M059J (cell line): ENCODE data around the gene NPHP4. TPM values are rescaled to one million over a fixed set of nuclear protein-coding genes. Genes with fewer than 3 reads are reported as not detected.

Experiments used
- DNase-seq: peaks from one replicate; pipeline ENCODE4 v3.0.0-alpha.2; 2012; ENCODE audit warnings: low read depth
- total RNA-seq: library from RNA; depleted of rRNA; stranded (reverse); fragments of >200 nt; shearing (Covaris generic); gene quantifications from 2 replicates; pipeline ENCODE4 v1.2.3, GENCODE V29; 2014

NPHP4 gene
- total RNA-seq, 1 experiment from 2014 or later = 7.8 TPM

DNA sequence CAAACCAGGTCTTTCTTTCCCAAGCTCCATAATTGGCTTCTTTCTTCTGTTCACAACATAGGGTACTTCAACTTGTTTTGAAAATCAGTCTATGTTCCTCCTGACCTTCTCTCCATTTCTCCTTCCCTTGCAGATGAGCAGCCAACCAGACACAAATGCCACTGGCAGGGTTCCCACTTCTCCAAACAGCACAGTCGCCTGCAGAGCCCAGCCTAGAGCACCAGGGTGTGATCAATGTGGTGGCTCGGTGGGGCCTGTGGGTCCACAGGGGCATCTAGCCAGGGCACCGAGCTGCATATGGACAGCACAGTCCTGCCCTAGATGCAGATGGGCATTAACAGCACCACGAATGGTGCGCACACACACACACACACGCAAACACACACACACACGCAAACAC lies 112.8 kb downstream of the NPHP4 start:
- DNase-seq = no peak

DNA sequence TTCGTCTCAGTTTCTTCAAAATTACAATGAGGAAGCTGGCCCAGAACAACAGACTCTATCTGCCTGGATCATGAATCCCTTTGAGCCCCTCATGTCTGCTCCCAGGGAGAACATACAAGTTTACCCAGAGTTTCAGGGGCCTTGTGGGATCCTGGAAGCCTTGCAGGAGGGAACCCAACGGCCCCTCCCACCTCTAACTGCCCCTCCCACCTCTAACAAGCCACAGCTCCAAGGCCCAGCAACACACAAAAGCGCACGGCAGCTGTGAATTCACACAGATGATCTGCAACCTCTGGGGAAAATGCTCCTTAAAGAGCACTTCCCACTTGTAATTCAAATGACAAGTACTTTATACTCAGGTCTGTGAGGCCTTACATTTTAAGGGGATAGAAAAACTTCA lies 113.3 kb downstream of the NPHP4 start:
- no peak for DNase-seq

DNA sequence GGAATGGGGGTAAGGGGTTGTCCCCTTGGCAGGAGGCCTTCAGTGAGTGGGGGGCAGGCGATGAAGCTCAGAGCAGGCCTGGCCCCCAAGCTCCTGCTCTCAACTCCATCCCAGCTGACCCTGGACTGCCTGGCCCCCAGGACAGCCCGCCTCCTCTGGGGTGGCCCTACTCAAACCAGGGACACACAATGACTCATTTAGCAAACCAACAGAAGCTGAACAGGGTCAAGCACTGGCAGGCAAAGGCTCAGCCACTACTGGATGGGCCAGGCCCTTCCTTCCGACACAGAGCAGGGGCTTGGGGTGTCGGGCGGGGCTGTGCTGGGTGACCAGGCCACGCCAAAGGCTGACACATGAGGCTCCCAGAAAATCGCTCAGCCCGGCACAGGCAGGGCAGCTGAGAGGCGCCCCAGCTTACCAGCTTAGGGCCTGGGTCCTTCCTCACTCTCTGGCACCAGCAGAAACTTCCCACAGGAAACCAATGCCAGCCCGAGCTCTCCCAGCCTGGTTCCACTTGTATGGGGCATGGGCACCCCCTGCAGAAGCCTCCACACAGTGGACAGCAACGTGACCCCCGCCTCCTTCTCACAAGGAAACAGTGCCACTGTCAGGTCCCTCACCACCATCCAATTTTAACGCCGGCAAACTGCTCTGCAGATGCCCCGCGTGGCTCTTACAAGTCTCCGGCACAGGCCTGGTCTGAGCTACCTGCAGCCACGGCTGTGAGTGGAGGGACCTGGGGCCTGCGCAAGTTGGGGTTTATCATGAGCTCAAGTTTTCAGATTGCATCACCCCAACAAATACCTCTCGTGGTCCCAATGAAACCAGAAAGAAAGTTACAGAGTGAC lies 114.3 kb downstream of the NPHP4 start:
- DNase-seq = no peak

DNA sequence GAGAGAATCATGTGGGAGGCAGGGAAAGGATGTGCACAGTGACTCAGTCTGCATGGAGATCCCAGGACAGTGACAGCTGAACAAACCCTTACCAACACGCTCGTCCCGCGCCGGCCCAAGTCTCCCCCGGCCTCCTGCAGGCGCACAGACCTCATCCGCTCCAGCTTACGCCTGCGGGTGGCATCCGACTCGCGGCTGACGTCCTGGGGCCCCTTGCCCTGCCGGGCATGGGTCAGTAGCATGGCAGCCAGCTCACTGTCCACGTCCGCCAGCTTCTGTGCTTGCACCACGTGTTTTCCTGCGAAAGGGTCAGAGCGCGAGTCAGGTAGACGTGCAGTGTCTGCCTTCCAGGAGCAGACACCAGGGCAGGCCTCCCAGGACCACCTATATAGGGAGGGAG lies 115.2 kb downstream of the NPHP4 start:
- DNase-seq = no peak

DNA sequence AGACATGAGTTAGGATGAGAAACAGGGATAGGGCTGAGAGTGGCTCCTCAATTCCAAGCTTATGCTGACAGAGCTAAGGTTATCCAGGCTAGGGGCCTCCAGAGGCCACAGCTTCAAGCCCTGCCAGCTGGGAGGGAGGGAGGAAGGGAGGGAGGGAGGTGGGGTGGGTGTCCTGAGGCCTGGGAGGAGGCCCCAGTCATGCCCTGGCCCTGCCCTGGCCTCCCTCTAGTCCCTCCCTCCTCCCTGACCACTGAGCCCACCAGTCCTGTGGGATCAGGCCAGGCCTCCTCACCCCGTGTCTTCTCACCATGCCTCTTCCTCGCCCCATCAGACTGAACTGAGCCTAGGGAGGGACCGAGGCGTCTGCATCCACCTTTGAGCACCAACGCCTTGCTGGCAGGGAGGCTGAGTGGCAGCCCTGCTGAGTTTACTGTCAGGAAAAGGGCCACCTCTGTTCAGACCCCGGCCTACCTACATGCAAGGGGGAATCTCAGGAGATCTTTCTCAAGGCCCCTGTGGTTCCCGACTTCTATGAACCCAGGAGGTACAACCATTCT lies 116.1 kb downstream of the NPHP4 start:
- no peak for DNase-seq

DNA sequence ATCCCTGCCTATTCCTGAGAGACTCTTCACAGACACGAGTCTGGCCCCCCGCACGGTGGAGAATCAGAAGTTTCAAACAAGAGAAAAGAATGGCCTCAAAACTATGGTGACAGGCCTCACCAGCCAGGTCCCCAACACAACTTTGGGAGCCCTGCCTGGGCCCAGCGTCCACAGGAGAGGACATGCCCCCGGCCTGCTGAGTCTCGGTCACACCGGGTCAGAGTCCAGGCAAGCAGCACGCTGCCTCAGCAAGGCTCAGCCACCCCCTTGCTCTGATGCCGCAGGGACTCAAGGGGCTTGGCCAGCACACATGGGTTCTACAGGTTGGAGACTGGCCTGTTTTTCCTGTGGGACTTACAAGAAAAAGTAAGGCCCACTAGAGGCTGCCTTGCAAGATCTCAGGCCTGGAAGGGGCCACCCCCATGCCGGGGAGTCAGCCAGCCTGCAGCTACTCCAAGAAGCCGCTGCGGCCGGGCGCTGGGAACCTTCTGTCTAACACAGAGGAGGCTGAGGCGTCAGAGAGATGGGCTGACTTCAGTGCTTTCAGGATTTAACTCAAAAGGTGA lies 116.8 kb downstream of the NPHP4 start:
- no peak for DNase-seq

DNA sequence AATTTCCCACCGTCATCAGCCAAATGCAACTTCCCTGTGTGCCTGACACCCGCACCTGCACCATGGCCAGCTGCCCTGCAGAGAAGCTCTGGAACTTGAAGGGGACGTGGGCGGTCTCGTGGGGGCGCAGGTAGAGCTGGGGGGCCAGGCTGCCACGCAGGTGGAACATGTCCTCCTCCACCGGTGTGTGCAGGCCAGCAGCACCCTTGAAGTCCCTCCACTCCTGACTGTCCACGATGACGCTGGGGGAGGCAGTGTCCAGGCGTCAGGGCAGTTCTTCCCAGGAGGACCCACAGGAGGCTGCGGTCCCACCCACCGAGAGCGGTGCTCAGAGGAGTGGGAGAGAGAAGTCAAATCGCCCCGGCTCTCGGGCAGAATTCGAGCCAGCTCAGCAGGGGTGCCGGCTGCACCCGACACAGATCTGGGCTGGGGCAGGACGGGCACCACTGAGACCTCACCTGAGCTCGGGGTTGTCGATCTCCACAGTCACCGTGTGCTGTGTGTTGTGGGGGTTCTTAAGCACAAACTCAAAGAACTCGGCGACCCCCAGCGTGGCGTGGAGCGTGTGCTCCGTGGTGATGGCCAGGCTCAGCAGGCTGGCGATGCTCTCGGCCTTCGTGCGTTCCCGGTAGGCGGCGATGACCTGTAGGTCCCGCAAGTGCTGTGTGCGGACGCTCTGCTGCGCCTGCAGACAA lies 117.7 kb downstream of the NPHP4 start:
- DNase-seq = no peak

DNA sequence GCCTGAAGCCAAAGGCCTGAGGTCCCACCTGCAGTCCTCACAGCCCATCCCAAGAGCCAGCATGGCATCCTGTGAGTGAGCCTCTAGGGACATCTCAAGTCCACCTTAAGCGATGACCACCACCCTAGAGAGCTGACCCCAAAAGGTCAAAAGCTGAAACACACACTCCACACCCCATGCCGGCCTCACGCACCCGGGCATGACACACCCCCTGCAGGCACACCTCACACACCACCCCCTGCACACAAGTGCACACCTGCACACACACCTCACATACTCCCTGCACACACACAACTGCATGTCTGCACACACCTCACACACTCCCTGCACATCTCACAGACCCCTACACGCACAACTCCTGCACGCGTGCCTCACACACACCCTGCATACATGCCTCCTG lies 118.7 kb downstream of the NPHP4 start:
- DNase-seq = no peak

DNA sequence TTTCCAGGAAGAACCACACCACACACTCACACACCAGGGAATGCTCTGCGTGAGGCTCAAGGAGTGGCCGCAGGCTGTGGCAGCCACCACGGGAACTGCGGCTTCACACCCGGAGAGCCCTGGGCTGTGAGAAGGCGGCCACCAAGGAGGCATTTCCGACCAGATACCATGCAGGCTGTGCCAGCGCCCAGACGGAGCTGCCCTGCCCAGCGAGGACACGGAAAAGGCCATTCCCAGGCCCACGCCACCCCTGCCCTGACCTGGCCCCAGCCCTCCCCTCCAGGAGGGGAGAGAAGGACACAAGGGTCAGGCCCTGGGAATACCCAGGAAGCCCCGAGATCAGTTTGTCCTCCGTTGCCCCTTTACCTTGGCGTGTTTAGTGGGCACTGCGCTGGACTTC lies 119.3 kb downstream of the NPHP4 start:
- no peak for DNase-seq

DNA sequence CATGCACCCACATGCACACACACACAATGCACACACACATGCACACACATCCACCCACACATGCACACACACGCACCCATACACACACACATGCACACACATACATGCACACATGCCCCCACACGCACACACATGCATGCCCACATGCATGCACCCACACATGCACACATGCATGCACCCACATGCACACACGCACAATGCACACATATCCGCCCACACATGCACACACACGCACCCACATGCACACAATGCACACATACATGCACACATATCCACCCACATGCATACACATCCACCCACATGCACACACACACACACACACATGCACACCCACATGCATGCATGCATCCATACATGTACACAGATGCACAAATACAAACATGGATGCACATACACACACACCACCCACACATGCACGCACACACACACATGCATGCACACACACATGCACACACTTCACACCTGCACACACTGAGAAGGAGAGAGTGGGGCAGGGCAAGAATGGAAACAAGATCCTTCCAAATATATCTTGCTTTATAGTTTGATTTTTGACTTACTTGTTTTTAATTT lies 123.2 kb downstream of the NPHP4 start:
- DNase-seq = no peak

DNA sequence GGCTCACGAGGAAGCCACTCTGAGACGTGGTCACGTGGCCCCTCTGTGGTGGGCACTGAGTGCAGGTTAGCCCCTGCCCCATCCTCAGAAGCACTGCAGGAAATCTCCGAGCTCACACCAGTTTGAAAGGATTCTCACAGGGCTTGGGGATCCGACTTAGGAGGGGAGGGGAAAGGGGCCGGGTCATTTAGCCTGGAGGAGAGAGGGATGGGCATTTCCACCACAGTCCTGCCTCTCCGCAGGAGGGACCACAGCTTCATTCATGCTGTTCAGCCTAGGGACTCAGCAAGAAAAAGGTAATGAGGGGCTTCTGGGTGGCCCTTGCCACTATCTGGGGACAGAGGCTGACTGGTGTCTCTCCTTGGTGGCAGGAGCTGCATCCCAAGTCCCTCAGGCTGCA lies 126.5 kb downstream of the NPHP4 start:
- DNase-seq = no peak

DNA sequence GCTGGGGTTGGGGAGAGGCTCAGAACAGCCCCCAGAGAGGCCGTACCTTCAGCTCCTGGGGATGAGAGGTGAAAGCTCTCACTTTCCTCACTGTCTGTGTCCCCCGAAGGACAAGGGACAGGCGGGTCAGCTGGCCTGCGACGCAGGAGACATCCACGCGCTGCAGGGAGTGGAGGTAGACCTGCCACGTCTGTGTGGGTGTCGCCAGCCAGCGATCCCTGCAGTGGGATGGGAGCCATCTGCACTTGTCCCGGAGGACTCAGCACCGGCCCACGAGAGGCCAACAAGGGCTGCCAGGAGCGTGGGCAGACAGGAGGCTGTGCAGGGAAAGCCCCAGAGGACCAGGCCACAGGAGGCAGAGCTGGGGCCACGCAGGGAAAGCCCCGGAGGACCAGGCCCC lies 127.2 kb downstream of the NPHP4 start:
- DNase-seq = no peak

DNA sequence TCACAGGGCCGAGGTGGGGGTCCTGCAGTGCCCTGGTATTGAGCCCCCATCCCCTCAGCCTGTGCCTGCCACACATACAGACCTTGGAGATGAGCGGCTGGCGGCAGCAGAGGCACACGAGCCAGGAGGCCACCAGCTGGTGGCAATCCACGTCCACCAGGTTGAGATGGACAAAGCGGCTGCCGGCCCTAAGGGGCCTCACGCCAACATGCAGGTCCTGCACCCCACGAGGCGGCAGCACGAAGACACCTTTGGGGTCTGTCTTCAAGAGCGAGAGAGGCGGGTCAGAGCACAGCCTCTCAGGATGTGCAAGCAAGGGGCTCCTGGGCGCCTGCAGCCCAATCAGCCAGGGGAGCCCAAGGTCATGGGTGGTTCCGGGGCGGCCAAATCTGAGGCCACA lies 128.0 kb downstream of the NPHP4 start:
- no peak for DNase-seq

DNA sequence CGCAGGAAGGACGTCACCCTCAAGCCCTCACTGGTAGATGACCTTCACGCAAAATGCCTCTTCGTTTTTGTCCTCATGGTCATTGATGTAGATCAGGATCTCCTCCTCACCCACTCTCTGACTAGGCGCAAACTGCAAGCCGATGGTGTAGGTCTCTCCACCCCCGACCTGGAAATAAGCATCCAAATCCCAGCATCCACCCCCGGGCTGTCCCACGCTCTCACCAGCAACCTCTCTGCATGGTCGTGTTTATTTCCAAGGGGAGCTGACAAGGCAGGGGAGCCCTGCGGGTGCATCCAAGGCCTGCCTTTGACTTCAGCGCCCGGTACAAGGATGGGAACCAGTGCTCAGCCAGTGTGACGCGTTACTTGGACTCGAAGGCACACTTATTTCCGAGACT lies 129.0 kb downstream of the NPHP4 start:
- no peak for DNase-seq

DNA sequence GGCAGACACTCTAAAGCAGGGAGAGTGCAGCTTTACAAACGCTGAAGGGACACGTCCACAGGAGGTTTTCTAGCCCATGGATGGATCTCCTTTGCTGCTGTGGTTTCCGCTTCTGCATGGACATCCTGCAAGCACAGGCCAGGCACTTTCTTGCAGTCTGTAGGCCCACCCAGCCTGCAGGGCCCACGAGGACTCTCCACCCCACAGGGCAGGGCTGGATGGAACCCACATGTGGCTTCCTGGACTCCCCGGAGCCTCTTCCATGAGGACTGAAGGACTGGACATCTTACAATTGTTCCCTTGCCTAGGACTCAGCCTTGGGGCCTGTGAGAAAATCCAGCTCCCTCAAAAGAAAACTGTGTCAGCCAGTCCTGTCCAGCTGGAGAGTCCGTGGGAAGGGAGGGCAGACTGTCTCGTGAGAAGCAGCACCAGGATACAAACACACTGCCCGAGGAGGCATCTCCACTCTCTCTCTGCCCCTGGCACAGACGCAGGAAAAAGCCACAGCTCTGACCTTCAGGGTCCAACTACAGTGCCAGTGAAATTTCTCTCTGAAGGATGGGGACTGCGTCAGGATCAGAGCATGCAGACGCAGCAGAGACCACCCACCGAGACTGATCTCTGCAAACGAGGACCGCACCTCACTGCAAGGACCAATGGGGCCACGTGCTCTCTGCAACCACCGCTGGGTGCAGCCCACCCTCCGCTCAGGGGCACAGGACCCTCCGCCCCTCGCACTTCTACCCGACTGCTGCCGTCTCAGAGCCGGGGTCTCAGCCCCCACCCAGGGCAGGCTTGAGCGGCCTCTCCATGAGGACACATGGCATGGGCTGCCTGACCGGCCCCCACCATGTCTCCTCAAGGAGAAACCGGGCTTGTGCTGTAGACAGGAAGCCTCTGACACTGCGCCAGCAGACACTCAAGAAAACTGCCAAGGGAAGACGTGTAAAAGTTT lies 130.1 kb downstream of the NPHP4 start:
- DNase-seq = no peak

DNA sequence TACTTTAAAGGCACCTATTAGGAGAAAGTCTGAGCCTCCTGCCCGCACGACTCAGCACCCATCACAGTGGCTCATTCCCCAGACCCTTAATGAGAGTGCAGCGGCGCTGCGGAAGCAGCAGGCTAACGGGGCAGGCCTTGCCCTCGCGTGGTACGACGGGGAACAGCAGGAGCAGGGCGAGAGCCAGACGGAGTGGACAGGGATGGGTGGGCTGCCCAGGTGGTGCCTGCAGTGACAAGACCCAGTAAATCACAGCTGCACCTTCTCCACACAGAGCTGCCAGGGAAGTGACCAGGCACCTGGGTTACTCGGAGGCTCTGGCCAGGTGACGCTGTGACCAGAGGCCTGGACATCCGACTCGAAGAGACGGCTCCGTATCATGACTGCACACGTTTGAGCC lies 131.9 kb downstream of the NPHP4 start:
- no peak for DNase-seq

DNA sequence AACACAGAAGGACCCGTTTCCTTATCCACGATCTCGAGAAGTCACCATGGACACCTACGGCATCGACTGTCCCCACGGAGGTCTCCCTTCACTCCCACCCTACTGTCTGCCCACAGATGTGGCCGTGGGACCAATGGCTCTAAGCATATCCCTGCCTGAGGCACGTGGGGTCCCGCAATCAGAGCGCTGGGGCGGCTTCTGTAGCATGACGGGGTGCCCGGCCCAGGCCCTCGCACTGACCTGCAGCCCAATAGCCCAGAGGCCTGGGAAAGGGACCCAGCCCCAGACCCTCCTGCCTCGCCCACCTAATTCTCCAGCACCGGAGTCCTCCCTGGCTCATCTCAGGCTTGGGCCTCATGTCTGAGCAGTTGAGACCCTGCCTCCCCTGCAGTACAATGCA lies 132.5 kb downstream of the NPHP4 start:
- no peak for DNase-seq

DNA sequence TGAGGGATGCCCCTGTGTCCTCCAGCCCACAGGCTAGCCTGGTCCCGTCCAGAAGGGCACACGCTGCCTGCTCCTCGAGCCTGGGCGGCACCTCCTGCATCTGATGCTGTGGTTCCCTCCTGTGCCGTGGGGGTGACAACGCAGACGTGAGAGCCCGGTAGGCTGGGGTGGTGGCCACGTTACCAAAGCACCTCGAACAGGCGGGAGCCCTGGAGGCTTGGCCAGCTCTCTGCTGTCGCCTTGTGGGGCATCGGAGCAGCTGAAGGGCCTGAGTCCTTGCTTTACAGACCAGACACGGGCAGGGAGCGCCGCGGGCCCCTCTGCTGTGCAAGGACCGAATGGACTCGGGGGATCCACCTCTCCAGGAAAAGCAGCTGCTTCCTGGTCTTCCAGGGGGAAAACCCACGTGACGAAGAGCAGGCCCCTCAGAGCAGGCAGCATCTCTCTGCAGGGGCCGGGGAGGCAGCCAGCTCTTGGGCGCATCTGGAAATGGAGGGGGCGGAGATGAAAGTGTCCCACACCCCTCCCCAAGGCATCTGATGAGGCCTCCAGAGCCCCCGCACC lies 133.3 kb downstream of the NPHP4 start:
- no peak for DNase-seq

DNA sequence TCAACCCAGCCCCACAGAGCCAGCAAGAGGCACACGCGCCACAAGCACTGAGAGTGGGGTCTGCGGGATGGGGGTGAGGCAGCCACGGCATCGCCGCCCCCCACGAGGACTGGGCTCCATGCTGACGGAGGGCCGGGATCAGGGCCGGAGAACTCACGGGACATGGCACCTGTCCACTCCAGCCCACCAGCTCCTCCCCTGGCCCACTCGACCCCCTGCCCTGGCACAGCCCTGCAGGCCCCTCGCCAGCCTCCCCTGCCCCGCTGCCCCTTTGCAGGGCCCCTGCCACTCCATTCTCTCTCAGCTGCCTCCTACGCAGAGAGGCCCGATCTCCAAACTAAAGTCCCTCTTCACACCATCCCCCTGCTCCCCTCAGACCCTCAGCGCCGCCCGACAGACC lies 134.0 kb downstream of the NPHP4 start:
- DNase-seq = no peak

DNA sequence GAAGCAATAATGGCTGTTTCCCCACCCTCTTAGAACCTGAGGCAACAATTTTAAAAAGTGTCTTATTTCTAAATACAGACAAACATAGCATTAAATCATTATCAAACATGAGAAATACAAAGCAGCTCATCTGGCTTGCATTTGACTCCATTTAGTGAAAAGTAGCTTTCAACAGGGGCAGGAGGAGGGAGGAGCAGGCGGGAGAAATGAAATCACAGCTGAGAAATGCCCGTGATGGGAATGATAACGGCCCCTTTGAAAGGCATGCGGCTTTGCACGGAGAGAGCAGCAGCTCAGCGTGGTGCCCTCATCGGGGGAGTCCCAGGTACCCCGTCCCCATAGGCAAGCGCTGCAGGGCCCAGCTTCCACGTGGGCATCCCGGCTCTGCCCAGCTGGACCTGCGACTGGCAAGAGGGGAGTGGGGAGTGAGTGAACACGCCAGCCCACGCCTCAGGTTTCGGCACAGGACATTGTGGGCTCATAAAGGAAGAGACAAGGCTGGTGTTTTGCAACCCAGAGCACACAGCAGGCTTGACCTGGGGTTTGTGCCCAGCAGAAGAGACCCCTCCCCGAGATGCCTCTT lies 134.6 kb downstream of the NPHP4 start:
- DNase-seq = no peak

DNA sequence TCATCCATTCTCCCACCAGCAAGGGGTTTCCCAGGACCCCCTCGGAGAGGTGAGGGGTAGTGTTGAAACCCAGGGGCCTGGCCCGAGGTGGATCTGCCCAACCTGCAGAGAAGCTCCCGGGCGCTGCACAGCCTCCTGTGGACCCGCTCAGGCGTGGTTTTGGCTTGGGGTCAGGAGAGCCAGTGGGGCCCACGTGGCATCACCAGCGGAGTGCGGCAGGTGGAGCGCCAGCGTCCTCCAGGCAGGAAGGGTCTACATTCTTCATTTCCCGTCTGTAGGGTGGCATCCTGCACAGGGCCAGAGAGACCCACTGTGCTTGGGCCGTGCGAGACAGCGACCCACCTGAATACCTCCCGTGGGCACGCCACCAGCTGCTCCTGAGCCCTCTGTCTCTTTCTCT lies 135.2 kb downstream of the NPHP4 start:
- DNase-seq = no peak
